HG02798 (cell line): Measurements from ENCODE around the gene TMEM217.
"Not testable (repeated sequence)": the region's sequence is repeated elsewhere in the genome, so short reads cannot be mapped to it uniquely, and the experiment has no call there.

ENCODE experiments used
- ATAC-seq: cut with Tn5 transposase; IDR thresholded peaks from one replicate; pipeline ENCODE4 v1.9.1; 2021; ENCODE audit warnings: mild to moderate bottlenecking; ENCODE audit not compliant: unreplicated experiment, poor library complexity

TMEM217 gene

GRCh38 chr6:37190159-37190535, 67.8 kb downstream of the TMEM217 start:
- no peak for ATAC-seq

- ATAC-seq: no peak
Observed at GRCh38 chr6:37188962-37189510, 68.9 kb downstream of the TMEM217 start.

DNA sequence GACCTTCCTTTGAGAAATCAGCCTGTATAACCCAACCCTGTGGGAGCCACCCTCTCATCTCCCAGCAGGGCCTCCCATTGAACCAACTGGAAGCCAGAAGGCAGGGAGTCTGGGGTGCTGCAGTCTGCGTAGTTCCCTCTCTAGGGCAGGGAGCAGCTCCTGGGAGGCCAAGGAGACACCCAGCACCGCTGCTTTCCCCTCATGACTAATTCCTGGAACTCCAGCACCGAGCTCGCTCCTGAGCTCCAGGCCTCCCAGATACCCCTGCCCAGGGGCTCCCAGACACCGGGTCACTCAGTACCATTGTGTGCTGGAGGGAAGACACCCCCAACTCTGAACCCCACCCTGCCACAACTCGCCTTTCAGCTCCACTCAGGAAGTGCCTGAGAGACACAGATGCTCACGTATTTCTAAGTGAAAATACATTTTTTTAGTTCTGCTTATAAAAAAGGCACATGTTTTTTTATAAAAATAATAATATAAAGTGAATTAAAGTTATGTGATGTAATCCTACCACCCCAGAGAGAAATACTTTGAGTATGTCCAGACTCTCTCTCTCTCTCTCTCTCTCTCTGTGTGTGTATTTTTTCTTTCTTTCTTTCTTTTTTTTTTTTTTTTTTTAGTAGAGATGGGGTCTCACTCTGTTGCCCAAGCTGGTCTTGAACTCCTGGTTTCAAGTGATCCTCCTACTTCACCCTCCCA, 70.5 kb downstream of the TMEM217 start:
- no peak for ATAC-seq

DNA sequence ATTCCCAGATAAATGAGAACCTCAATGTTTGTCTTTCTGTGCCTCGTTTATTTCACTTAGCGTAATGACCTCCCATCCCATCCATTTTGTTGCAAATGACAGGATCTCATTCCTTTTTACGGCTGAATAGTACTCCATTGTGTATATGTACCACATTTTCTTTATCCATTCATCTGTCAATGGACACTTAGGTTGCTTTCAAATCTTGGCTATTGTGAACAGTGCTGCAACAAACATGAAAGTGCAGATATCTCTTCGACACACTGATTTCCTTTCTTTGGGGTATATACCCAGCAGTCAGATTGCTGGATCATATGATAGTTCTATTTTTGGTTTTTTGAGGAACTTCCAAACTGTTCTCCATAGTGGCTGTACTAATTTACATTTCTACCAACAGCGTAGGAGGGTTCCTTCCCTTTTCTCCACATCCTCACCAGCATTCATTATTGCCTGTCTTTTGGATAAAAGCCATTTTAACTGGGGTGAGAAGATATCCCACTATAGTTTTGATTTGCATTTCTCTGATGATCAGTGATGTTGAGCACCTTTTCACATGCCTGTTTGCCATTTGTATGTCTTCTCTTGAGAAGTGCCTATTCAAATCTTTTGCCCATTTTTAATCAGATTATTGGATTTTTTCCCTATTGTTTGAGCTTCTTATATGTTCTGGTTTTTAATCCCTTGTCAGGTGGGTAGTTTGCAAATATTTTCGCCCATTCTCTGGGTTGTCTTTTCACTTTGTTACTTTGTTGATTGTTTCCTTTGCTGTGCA, 71.8 kb downstream of the TMEM217 start:
- ATAC-seq: not testable (repeated sequence)

- ATAC-seq: no peak
Observed at GRCh38 chr6:37182736-37183590, 75.0 kb downstream of the TMEM217 start.

GRCh38 chr6:37180610-37181009, 77.3 kb downstream of the TMEM217 start:
- ATAC-seq: not testable (repeated sequence)

- ATAC-seq: no peak
Observed at GRCh38 chr6:37180075-37180474, 77.9 kb downstream of the TMEM217 start.

DNA sequence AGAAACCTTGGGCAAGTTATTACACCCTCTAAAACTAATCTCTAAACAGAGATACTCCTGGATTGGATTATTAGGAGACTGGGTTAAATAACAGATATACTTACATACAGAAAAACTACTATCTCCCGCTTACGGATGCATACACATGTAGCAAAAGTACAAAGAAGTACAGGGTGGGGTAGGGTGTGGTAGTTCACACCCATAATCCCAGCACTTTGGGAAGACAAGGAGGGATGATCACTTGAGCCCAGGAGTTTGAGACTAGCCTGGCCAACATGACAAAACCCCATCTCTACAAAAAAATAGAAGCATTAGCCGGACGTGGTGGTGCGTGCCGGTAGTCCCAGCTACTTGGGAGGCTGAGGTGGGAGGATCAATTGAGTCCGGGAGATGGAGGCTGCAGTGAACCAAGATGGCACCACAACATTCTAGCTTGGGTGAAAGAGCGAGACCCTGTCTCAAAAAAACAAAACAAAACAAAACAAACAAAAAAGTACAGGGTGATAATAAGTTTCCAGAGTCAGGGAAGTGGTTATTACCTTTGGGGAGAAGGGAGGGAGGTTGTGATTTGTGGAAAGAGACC, 79.9 kb downstream of the TMEM217 start:
- no peak for ATAC-seq

GRCh38 chr6:37177077-37177934, 80.6 kb downstream of the TMEM217 start:
- ATAC-seq: no peak

DNA sequence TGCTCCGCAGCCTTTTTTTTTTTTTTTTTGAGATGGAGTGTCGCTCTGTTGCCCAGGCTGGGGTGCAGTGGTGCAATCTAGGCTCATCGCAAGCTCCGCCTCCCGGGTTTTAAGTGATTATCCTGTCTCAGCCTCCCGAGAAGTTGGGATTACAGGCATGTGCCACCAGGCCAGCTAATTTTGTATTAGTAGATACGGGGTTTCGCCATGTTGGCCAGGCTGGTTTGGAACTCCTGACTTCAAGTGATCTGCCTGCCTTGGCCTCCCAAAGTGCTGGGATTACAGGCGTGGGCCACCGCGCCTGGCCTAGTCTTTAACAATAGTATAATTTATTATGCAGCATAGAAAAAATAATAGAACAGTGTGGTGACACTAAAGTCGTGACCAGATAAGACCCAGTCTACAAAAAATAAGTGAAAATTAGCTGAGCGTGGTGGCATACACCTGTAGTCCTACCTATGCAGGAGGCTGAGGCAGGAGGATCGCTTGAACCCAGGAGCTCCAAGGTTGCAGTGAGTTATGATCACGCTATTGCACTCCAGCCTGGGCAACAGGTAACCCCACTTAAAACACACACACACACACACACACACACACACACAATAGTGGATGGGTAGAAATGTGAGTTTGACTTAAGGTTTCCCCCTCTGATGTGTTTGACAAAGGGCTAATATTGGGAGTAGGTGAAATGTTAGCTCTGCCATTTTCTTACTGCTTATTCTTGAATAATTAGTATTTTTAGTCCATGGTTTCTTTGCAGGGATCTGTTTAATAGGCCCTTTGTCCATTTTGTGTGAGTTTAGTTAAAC, 81.5 kb downstream of the TMEM217 start:
- ATAC-seq: no peak

DNA sequence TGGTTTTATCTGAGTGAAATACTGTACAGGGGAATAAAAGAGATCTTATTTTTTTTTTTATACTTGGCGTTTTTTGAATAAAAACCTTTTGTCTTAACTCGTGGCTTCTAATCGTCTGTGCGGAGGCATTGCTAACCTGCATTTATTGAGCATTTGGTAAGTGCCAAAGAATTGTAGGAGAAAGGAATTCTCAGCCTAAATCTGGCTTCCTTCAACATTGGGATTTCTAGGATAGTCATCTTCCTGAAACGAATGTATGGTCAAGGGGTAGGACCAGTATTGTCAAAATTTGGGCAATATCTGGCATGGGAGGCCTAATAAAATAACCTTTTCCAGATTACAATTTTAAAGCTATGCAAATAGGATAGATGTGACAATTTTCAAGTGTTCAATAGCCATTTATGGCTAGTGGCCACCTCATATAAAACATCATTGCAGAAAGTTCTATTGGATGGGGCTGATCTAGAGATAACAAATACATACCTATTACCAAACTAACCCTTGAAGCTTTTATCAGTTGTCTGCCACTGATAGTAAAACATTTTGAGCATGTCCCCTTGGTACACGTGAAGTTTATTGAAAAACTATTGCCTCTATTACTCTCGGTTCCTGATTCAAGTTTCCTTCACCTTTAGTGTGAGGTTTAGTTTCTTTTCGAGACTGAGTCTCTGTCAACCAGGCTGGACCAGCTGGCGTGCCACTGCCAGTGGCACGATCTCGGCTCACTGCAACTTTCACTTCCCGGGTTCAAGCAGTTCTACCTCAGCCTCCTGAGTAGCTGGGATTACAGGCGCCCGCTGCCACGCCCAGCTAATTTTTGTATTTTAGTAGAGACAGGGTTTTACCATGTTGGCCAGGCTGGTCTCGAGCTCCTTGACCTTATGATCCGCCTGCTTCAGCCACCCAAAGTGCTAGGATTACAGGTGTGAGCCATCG, 82.3 kb downstream of the TMEM217 start:
- ATAC-seq: peak; percentile 37

- ATAC-seq: no peak
Observed at GRCh38 chr6:37174515-37175331, 83.2 kb downstream of the TMEM217 start.

- ATAC-seq: no peak
Observed at GRCh38 chr6:37174196-37174514, 83.8 kb downstream of the TMEM217 start.

GRCh38 chr6:37173493-37174195, 84.3 kb downstream of the TMEM217 start:
- no peak for ATAC-seq

DNA sequence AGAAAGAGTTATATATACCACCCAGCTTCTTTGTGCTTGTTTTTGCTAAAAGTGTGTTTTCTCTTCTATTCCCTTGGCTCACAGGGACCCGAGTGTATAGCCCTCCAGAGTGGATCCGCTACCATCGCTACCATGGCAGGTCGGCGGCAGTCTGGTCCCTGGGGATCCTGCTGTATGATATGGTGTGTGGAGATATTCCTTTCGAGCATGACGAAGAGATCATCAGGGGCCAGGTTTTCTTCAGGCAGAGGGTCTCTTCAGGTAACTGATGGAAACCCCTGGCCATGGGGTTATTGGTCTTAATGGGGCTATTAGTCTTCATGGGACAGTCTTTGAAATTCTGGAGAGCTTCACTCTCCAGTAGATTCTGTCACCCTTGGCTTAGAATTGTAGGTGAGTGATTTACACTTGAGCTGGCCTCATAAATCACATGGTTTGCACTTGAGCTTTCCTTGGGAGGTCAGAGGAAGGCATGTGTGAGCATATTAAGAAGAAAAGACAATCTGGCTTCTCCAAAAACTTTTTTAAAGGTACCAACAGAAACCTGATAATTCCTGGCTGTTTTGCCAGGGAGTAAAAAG, 84.9 kb downstream of the TMEM217 start:
- ATAC-seq: no peak
